ENCODE results near the gene AGPAT2.

DNA sequence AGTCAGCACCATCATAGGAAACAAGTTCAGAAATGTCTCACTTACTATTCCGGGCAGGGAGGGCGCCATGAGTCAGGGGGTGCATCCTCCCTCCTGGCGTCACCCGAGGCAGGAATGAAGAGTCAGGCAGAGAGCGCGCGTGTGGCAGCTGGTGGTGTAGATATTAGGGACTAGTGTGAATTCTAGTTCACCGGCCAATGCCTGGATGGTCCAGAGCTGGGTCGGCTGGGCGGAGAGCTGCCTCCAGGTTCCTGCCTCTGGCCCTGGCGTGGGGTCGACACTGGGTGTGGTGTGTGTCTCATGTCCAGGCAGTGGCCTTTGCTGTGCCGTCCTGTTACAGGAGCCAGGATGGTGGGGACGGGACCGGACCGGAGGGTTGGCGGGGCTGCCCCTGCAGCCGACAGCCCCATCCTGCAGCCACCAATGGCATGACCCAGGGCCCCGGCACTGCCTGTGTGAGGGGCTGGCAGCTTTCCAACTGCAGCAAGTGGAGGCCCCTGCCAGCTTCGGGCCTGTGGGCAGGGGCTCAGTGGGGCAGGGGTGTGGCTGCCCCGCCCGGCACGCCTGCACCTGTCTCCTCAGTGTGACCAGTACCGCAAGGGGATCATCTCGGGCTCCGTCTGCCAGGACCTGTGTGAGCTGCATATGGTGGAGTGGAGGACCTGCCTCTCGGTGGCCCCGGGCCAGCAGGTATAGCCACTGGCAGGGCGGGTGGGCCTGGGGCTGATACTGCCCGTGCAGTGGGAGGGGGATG, 34.3 kb upstream of the AGPAT2 start:
- TF ChIP-seq, protein P1, sequence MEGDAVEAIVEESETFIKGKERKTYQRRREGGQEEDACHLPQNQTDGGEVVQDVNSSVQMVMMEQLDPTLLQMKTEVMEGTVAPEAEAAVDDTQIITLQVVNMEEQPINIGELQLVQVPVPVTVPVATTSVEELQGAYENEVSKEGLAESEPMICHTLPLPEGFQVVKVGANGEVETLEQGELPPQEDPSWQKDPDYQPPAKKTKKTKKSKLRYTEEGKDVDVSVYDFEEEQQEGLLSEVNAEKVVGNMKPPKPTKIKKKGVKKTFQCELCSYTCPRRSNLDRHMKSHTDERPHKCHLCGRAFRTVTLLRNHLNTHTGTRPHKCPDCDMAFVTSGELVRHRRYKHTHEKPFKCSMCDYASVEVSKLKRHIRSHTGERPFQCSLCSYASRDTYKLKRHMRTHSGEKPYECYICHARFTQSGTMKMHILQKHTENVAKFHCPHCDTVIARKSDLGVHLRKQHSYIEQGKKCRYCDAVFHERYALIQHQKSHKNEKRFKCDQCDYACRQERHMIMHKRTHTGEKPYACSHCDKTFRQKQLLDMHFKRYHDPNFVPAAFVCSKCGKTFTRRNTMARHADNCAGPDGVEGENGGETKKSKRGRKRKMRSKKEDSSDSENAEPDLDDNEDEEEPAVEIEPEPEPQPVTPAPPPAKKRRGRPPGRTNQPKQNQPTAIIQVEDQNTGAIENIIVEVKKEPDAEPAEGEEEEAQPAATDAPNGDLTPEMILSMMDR (IDR thresholded peaks at IDR 0.05; ENCODE audit: low read depth, low read length), result no peak
- no peak for TF ChIP-seq EZH2phosphoT487 (IDR thresholded peaks at IDR 0.05; ENCODE audit: low read depth)
